ENCODE data around the gene NIBAN1.

NIBAN1 gene

GRCh38 chr1:184974056-184974836, at the start of gene NIBAN1:
NIBAN1 (minus strand) TSS chr1:184974508; CDS start chr1:184974356, 152 bp downstream.
- Histone ChIP-seq H3K9me3 (ENCODE audit: control insufficient read depth, insufficient read depth, low read length) (no peaks in the 10 kb centered on the region), H3K79me2 (ENCODE audit: control insufficient read depth, low read length) (no peaks in the 10 kb centered on the region; the same call in 1 of the 2 replicates), H3K27me3 (ENCODE audit: control insufficient read depth, low read length) (peaks cover 16% of the 10 kb centered on the region), H3K4me3 (ENCODE audit: low read length) (peak within 1 kb of the TSS; percentile 97), H4K20me1 (ENCODE audit: control insufficient read depth, insufficient read depth, low read depth, low read length) (no peaks in the 10 kb centered on the region), H3K4me1 (ENCODE audit: control insufficient read depth, low read length) (peaks cover 38% of the 10 kb centered on the region), H3K9me2 (replicated peaks; ENCODE audit: control insufficient read depth, low read length) (no peaks in the 10 kb centered on the region), H3K36me3 (ENCODE audit: control insufficient read depth, low read length) (no peaks in the 10 kb centered on the region), H3K27ac (ENCODE audit: low read depth, low read length) (peak within 1 kb of the TSS; percentile 32), H3K4me2 (ENCODE audit: low read length) (peak within 1 kb of the TSS; percentile 97), H3F3A (ENCODE audit: control insufficient read depth, insufficient read depth) (peaks cover 6% of the 10 kb centered on the region)
- TF ChIP-seq EZH2phosphoT487 (IDR thresholded peaks at IDR 0.05; ENCODE audit: borderline replicate concordance, low read length) (no peak), CTCF (IDR thresholded peaks at IDR 0.05; ENCODE audit: low read depth, low read length, poor library complexity, severe bottlenecking) (no peak)

GRCh38 chr1:185017966-185018365, 43.7 kb upstream of the NIBAN1 start:
- Histone ChIP-seq H3F3A (ENCODE audit: control insufficient read depth, insufficient read depth) (no peaks in the 10 kb centered on the region), H3K4me3 (ENCODE audit: low read length) (no peak overlapping the region), H3K36me3 (ENCODE audit: control insufficient read depth, low read length) (no peaks in the 10 kb centered on the region), H3K27ac (ENCODE audit: low read depth, low read length) (no peak overlapping the region), H4K20me1 (ENCODE audit: control insufficient read depth, insufficient read depth, low read depth, low read length) (no peaks in the 10 kb centered on the region), H3K4me1 (ENCODE audit: control insufficient read depth, low read length) (no peaks in the 10 kb centered on the region), H3K79me2 (ENCODE audit: control insufficient read depth, low read length) (no peaks in the 10 kb centered on the region), H3K4me2 (ENCODE audit: low read length) (no peak overlapping the region), H3K9me3 (ENCODE audit: control insufficient read depth, insufficient read depth, low read length) (no peaks in the 10 kb centered on the region), H3K9me2 (replicated peaks; ENCODE audit: control insufficient read depth, low read length) (no peaks in the 10 kb centered on the region), H3K27me3 (ENCODE audit: control insufficient read depth, low read length) (no peaks in the 10 kb centered on the region)
- TF ChIP-seq EZH2phosphoT487 (IDR thresholded peaks at IDR 0.05; ENCODE audit: borderline replicate concordance, low read length) (no peak), CTCF (IDR thresholded peaks at IDR 0.05; ENCODE audit: low read depth, low read length, poor library complexity, severe bottlenecking) (no peak)

- Histone ChIP-seq H3K36me3 (ENCODE audit: control insufficient read depth, low read length) (no peaks in the 10 kb centered on the region), H3K4me1 (ENCODE audit: control insufficient read depth, low read length) (no peaks in the 10 kb centered on the region), H4K20me1 (ENCODE audit: control insufficient read depth, insufficient read depth, low read depth, low read length) (no peaks in the 10 kb centered on the region), H3F3A (ENCODE audit: control insufficient read depth, insufficient read depth) (no peaks in the 10 kb centered on the region), H3K27me3 (ENCODE audit: control insufficient read depth, low read length) (no peaks in the 10 kb centered on the region), H3K9me3 (ENCODE audit: control insufficient read depth, insufficient read depth, low read length) (no peaks in the 10 kb centered on the region), H3K9me2 (replicated peaks; ENCODE audit: control insufficient read depth, low read length) (no peaks in the 10 kb centered on the region), H3K79me2 (ENCODE audit: control insufficient read depth, low read length) (no peaks in the 10 kb centered on the region), H3K4me2 (ENCODE audit: low read length) (no peak overlapping the region), H3K27ac (ENCODE audit: low read depth, low read length) (no peak overlapping the region), H3K4me3 (ENCODE audit: low read length) (no peak overlapping the region)
- TF ChIP-seq EZH2phosphoT487 (IDR thresholded peaks at IDR 0.05; ENCODE audit: borderline replicate concordance, low read length) = no peak
- TF ChIP-seq CTCF (IDR thresholded peaks at IDR 0.05; ENCODE audit: low read depth, low read length, poor library complexity, severe bottlenecking) = no peak
Observed at GRCh38 chr1:185017338-185017737, 43.0 kb upstream of the NIBAN1 start.

All from DOHH2 (cell line).